ENCODE measurements around the gene EPB41L2. TPM values are rescaled to one million over a fixed set of nuclear protein-coding genes. Genes with fewer than 3 reads are reported as not detected.

EPB41L2 gene
- total RNA-seq, 4 donors from 2014 or later = 46.1 to 258 (median 88.3) TPM

Other genes with a start within 250 kb of the EPB41L2 start
- 10 to 100 TPM in 2 of 4 donors, 1 to 10 TPM in 1, not detected in 1; 7.1 to 24.8 (median 15.6) TPM for gene SMLR1, start 235.8 kb downstream of the EPB41L2 start, total RNA-seq
- gene AKAP7, start 72.2 kb upstream of the EPB41L2 start, total RNA-seq = 10 to 100 TPM in 2 of 4 donors, 1 to 10 TPM in 2; 8.3 to 24.7 (median 13.3) TPM

Data from Peyer's patch (tissue), 4 donors.